RWPE2 (cell line): Measurements from ENCODE around the gene SLC25A40.
"Not testable (repeated sequence)": the region's sequence is repeated elsewhere in the genome, so short reads cannot be mapped to it uniquely, and the experiment has no call there.

Experiments
- ATAC-seq: fragments of 200-7000 bp; cut with Tn5 transposase; 3 replicates; pipeline ENCODE4 v1.9.1; 2021; ENCODE audit warnings: low read depth
- DNase-seq: peaks from one replicate; pipeline ENCODE4 v3.0.0-alpha.2; 2020; ENCODE audit warnings: low spot score
- H3K27ac ChIP-seq: fragments of 450-650 bp; 2 replicates; pipeline ENCODE4 v1.5.1; 2017; ENCODE audit warnings: mild to moderate bottlenecking; ENCODE audit not compliant: poor library complexity, severe bottlenecking
- H3K27me3 ChIP-seq: fragments of 250-450 bp; sonication (Bioruptor Pico); 2 replicates; pipeline ENCODE4 v1.5.1; 2021; ENCODE audit warnings: mild to moderate bottlenecking, moderate library complexity; ENCODE audit not compliant: insufficient read depth, poor library complexity, severe bottlenecking
- H3K36me3 ChIP-seq: fragments of 250-450 bp; sonication (Bioruptor Pico); 2 replicates; pipeline ENCODE4 v1.5.1; 2020; ENCODE audit warnings: low read depth, mild to moderate bottlenecking, moderate library complexity
- H3K4me1 ChIP-seq: fragments of 250-450 bp; sonication (Bioruptor Pico); 2 replicates; pipeline ENCODE4 v1.5.1; 2021; ENCODE audit warnings: mild to moderate bottlenecking, moderate library complexity; ENCODE audit not compliant: insufficient read depth, poor library complexity, severe bottlenecking
- H3K4me3 ChIP-seq: fragments of 250-450 bp; sonication (Bioruptor Pico); 2 replicates; pipeline ENCODE4 v1.5.1; 2021; ENCODE audit warnings: mild to moderate bottlenecking, moderate library complexity; ENCODE audit not compliant: severe bottlenecking
- H3K9me3 ChIP-seq: fragments of 250-450 bp; sonication (Bioruptor Pico); 2 replicates; pipeline ENCODE4 v1.5.1; 2021; ENCODE audit warnings: mild to moderate bottlenecking, moderate library complexity; ENCODE audit not compliant: severe bottlenecking
- CTCF ChIP-seq: fragments of 450-650 bp; IDR thresholded peaks from one replicate; pipeline ENCODE4 v1.5.1; 2017; ENCODE audit warnings: mild to moderate bottlenecking, moderate library complexity; ENCODE audit not compliant: poor library complexity, severe bottlenecking

SLC25A40 gene

GRCh38 chr7:87875151-87876039 lies 765 bp downstream of the SLC25A40 start:
- no peaks in the 10 kb centered on the region for H3K27me3 ChIP-seq
- peaks cover 34% of the 10 kb centered on the region for H3K36me3 ChIP-seq
- peak overlapping the region; percentile 62 for H3K4me3 ChIP-seq
- no peak for TF ChIP-seq CTCF
- DNase-seq: no peak
- H3K27ac ChIP-seq: peak overlapping the region; percentile 90
- peaks cover 4% of the 10 kb centered on the region for H3K9me3 ChIP-seq
- no peak for ATAC-seq
- peaks cover 2% of the 10 kb centered on the region for H3K4me1 ChIP-seq

- DNase-seq (no peak), ATAC-seq (no peak)
- H3K4me3 ChIP-seq: no peak overlapping the region
- H3K36me3 ChIP-seq: peaks cover 22% of the 10 kb centered on the region
- H3K27me3 ChIP-seq: no peaks in the 10 kb centered on the region
- no peak overlapping the region for H3K27ac ChIP-seq
- peaks cover 2% of the 10 kb centered on the region for H3K4me1 ChIP-seq
- no peak for TF ChIP-seq CTCF
- H3K9me3 ChIP-seq: peaks cover 4% of the 10 kb centered on the region
Observed at GRCh38 chr7:87874066-87874465, 2.1 kb downstream of the SLC25A40 start.

- not testable (repeated sequence) for H3K27me3 ChIP-seq, H3K27ac ChIP-seq, ATAC-seq, DNase-seq, H3K4me1 ChIP-seq, H3K4me3 ChIP-seq, H3K9me3 ChIP-seq
- peaks cover 15% of the 10 kb centered on the region for H3K36me3 ChIP-seq
Observed at GRCh38 chr7:87873328-87873727, 2.8 kb downstream of the SLC25A40 start.

- TF ChIP-seq CTCF: no peak
- Histone ChIP-seq H3K9me3 (peaks cover 4% of the 10 kb centered on the region), H3K27me3 (no peaks in the 10 kb centered on the region), H3K36me3 (peaks cover 10% of the 10 kb centered on the region; the same call in 1 of the 2 replicates), H3K4me1 (no peaks in the 10 kb centered on the region), H3K4me3 (no peak overlapping the region), H3K27ac (no peak overlapping the region)
- DNase-seq (no peak), ATAC-seq (no peak)
Observed at GRCh38 chr7:87872346-87872745, 3.8 kb downstream of the SLC25A40 start.

GRCh38 chr7:87870471-87870870 lies 5.7 kb downstream of the SLC25A40 start:
- peaks cover 15% of the 10 kb centered on the region; the same call in 1 of the 2 replicates for H3K36me3 ChIP-seq
- no peak overlapping the region for H3K27ac ChIP-seq
- H3K9me3 ChIP-seq: peaks cover 4% of the 10 kb centered on the region
- no peak overlapping the region for H3K4me3 ChIP-seq
- no peak for TF ChIP-seq CTCF
- no peaks in the 10 kb centered on the region for H3K4me1 ChIP-seq
- H3K27me3 ChIP-seq: no peaks in the 10 kb centered on the region
- ATAC-seq (no peak), DNase-seq (no peak)

- not testable (repeated sequence) for H3K9me3 ChIP-seq, DNase-seq, ATAC-seq, H3K4me3 ChIP-seq, H3K27ac ChIP-seq, H3K27me3 ChIP-seq, H3K4me1 ChIP-seq
- peaks cover 12% of the 10 kb centered on the region; the same call in 1 of the 2 replicates for H3K36me3 ChIP-seq
Observed at GRCh38 chr7:87866533-87866932, 9.6 kb downstream of the SLC25A40 start.
